ENCODE results near the gene SEPTIN11.

The SEPTIN11 gene

GRCh38 chr4:76923619-76924357 is 25.8 kb upstream of the SEPTIN11 start:
- no peak for DNase-seq (ENCODE audit: low read depth)
- TF ChIP-seq CTCF (IDR thresholded peaks at IDR 0.05; ENCODE audit: low read length, missing control alignments): no peak
- H3K4me3 ChIP-seq (replicated peaks; ENCODE audit: low read depth, low read length): no peak overlapping the region

- no peak for TF ChIP-seq CTCF (IDR thresholded peaks at IDR 0.05; ENCODE audit: low read length, missing control alignments)
- no peak for DNase-seq (ENCODE audit: low read depth)
- H3K4me3 ChIP-seq (replicated peaks; ENCODE audit: low read depth, low read length): no peak overlapping the region
Observed at GRCh38 chr4:76926841-76927240, 22.7 kb upstream of the SEPTIN11 start.

- H3K4me3 ChIP-seq (replicated peaks; ENCODE audit: low read depth, low read length): no peak overlapping the region
- TF ChIP-seq CTCF (IDR thresholded peaks at IDR 0.05; ENCODE audit: low read length, missing control alignments): no peak
- DNase-seq (ENCODE audit: low read depth): no peak
Observed at GRCh38 chr4:76930685-76931084, 18.9 kb upstream of the SEPTIN11 start.

- no peak overlapping the region for H3K4me3 ChIP-seq (replicated peaks; ENCODE audit: low read depth, low read length)
- DNase-seq (ENCODE audit: low read depth): no peak
Observed at GRCh38 chr4:76931087-76931486, 18.5 kb upstream of the SEPTIN11 start.

GRCh38 chr4:76931576-76932276 is 17.8 kb upstream of the SEPTIN11 start:
- no peak for DNase-seq (ENCODE audit: low read depth)
- no peak overlapping the region for H3K4me3 ChIP-seq (replicated peaks; ENCODE audit: low read depth, low read length)
- no peak for TF ChIP-seq CTCF (IDR thresholded peaks at IDR 0.05; ENCODE audit: low read length, missing control alignments)

More at GRCh38 chr4:76931087-76931486, 18.5 kb upstream of the SEPTIN11 start:
- no peak for TF ChIP-seq CTCF (IDR thresholded peaks at IDR 0.05; ENCODE audit: low read length, missing control alignments)

GRCh38 chr4:76939184-76939583 is 10.4 kb upstream of the SEPTIN11 start:
- no peak overlapping the region for H3K4me3 ChIP-seq (replicated peaks; ENCODE audit: low read depth, low read length)
- no peak for TF ChIP-seq CTCF (IDR thresholded peaks at IDR 0.05; ENCODE audit: low read length, missing control alignments)
- DNase-seq (ENCODE audit: low read depth): no peak

Data from fibroblast of pulmonary artery (primary cell).